ENCODE results near the gene LAMA2. TPM values are rescaled to one million over a fixed set of nuclear protein-coding genes. Genes with fewer than 3 reads are reported as not detected.
A peak's percentile ranks its signal among the peaks of the same experiment; 100 is the strongest.

The LAMA2 gene
- total RNA-seq, 1 donor from 2014 or later = 185 TPM

GRCh38 chr6:129460221-129460620, 577.3 kb downstream of the LAMA2 start:
- peaks cover 92% of the 10 kb centered on the region for H3K36me3 ChIP-seq
- H3K4me3 ChIP-seq = no peak overlapping the region
- no peaks in the 10 kb centered on the region for H3K4me1 ChIP-seq
- no peak overlapping the region for H3K27ac ChIP-seq (replicated peaks)
- intact Hi-C loops (cut with micrococcal nuclease) = no loop called here
- no peak for TF ChIP-seq CTCF (IDR thresholded peaks at IDR 0.05; ENCODE audit: borderline replicate concordance)
- H3K9me3 ChIP-seq (replicated peaks) = no peaks in the 10 kb centered on the region
- no peak for DNase-seq
- H3K27me3 ChIP-seq (ENCODE audit: low read depth) = no peaks in the 10 kb centered on the region

- TF ChIP-seq CTCF (IDR thresholded peaks at IDR 0.05; ENCODE audit: borderline replicate concordance) = no peak
- intact Hi-C loops (cut with micrococcal nuclease) = no loop called here
- Histone ChIP-seq H3K4me1 (peaks cover 17% of the 10 kb centered on the region), H3K4me3 (no peak overlapping the region), H3K9me3 (replicated peaks) (no peaks in the 10 kb centered on the region), H3K36me3 (peaks cover 44% of the 10 kb centered on the region), H3K27ac (replicated peaks) (no peak overlapping the region), H3K27me3 (ENCODE audit: low read depth) (no peaks in the 10 kb centered on the region)
- no peak for DNase-seq
Measured at GRCh38 chr6:129469070-129469662, 586.2 kb downstream of the LAMA2 start.

- peaks cover 16% of the 10 kb centered on the region for H3K36me3 ChIP-seq
- no peaks in the 10 kb centered on the region for H3K27me3 ChIP-seq (ENCODE audit: low read depth)
- peaks cover 27% of the 10 kb centered on the region for H3K4me1 ChIP-seq
- no peak for DNase-seq
- no peak for TF ChIP-seq CTCF (IDR thresholded peaks at IDR 0.05; ENCODE audit: borderline replicate concordance)
- H3K9me3 ChIP-seq (replicated peaks) = no peaks in the 10 kb centered on the region
- intact Hi-C loops (cut with micrococcal nuclease) = no loop called here
- H3K4me3 ChIP-seq = no peak overlapping the region
- H3K27ac ChIP-seq (replicated peaks) = no peak overlapping the region
Measured at GRCh38 chr6:129472239-129472638, 589.3 kb downstream of the LAMA2 start.

GRCh38 chr6:129473546-129473945, 590.6 kb downstream of the LAMA2 start:
- no peak overlapping the region for H3K27ac ChIP-seq (replicated peaks)
- peaks cover 27% of the 10 kb centered on the region for H3K4me1 ChIP-seq
- H3K36me3 ChIP-seq = peaks cover 12% of the 10 kb centered on the region
- TF ChIP-seq CTCF (IDR thresholded peaks at IDR 0.05; ENCODE audit: borderline replicate concordance) = no peak
- H3K4me3 ChIP-seq = no peak overlapping the region
- no peak for DNase-seq
- no peaks in the 10 kb centered on the region for H3K27me3 ChIP-seq (ENCODE audit: low read depth)
- no peaks in the 10 kb centered on the region for H3K9me3 ChIP-seq (replicated peaks)
- intact Hi-C loops (cut with micrococcal nuclease) = no loop called here

GRCh38 chr6:129475477-129476247, 592.7 kb downstream of the LAMA2 start:
- Histone ChIP-seq H3K27ac (replicated peaks) (peak overlapping the region; percentile 35), H3K4me1 (peaks cover 27% of the 10 kb centered on the region), H3K36me3 (peaks cover 23% of the 10 kb centered on the region), H3K4me3 (no peak overlapping the region), H3K27me3 (ENCODE audit: low read depth) (no peaks in the 10 kb centered on the region), H3K9me3 (replicated peaks) (no peaks in the 10 kb centered on the region)
- no peak for DNase-seq
- no peak for TF ChIP-seq CTCF (IDR thresholded peaks at IDR 0.05; ENCODE audit: borderline replicate concordance)
- intact Hi-C loops (cut with micrococcal nuclease) = no loop called here
